Fibroblast of lung (primary cell): ENCODE results near the gene STAT3.

Source experiments
- CTCF ChIP-seq, 2 donors: IDR thresholded peaks in 1 of 2; conservative IDR thresholded peaks in 1 of 2; 1 replicate in 1 of 2; 2 replicates in 1 of 2; pipeline ENCODE4 v1.5.1; 2011 to 2012; ENCODE audit warnings: low read length in 2 of 2, control low read depth in 1 of 2, inconsistent platforms in 1 of 2, low read depth in 1 of 2, mild to moderate bottlenecking in 1 of 2
- EZH2 ChIP-seq: IDR thresholded peaks from 2 replicates; pipeline ENCODE4 v1.5.1; 2012; ENCODE audit warnings: low read length, control low read depth, mild to moderate bottlenecking; ENCODE audit errors: missing control alignments

- TF ChIP-seq CTCF (conservative IDR thresholded peaks at IDR 0.05 in 1 of 2, IDR thresholded peaks at IDR 0.05 in 1 of 2; ENCODE audit: low read depth in 1 of 2, low read length in 2 of 2), result no peak
- no peak for TF ChIP-seq EZH2
Observed at GRCh38 chr17:42303694-42304093, 84.5 kb downstream of the STAT3 start.
